ENCODE measurements around the gene SEC63.
"Not testable (repeated sequence)": the region's sequence is repeated elsewhere in the genome, so short reads cannot be mapped to it uniquely, and the experiment has no call there.

DNA sequence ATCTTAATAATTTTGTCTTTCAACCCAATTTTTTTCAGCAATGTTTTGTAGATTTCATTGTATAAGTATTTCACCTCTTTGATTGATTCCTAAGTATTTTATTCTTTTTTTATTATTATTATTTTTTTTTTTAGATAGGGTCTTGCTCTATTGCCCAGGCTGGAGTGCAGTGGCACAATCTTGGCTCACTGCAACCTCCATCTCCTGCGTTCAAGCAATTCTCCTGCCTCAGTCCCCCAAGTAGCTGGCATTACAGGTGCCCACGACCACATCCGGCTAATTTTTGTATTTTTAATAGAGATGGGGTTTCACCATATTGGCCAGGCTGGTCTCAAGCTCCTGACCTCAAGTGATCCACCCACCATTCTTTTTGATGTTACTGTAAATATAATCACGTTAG is 97.0 kb downstream of the SEC63 start:
- TF ChIP-seq CTCF (IDR thresholded peaks at IDR 0.05 in 2 of 3, conservative IDR thresholded peaks at IDR 0.05 in 1 of 3; ENCODE audit: borderline replicate concordance in 1 of 3, insufficient read depth in 1 of 3, low read depth in 2 of 3, low read length in 2 of 3); POLR2A (IDR thresholded peaks at IDR 0.05; ENCODE audit: borderline replicate concordance, extremely low read depth, insufficient read depth, insufficient read length); YY1 (IDR thresholded peaks at IDR 0.05; ENCODE audit: extremely low read depth, insufficient replicate concordance, low read depth, low read length); ZFX (IDR thresholded peaks at IDR 0.05); POLR2AphosphoS5 (IDR thresholded peaks at IDR 0.05; ENCODE audit: low read depth, low read length); SP1 (IDR thresholded peaks at IDR 0.05; ENCODE audit: low read depth); RAD21 (IDR thresholded peaks at IDR 0.05; ENCODE audit: low read depth); EZH2 (IDR thresholded peaks at IDR 0.05); MAX (IDR thresholded peaks at IDR 0.05); TCF7L2 (IDR thresholded peaks at IDR 0.05; ENCODE audit: borderline replicate concordance, extremely low read depth, insufficient read depth, insufficient read length); SRF (IDR thresholded peaks at IDR 0.05; ENCODE audit: low read depth): not testable (repeated sequence)
- TF ChIP-seq, protein P1, sequence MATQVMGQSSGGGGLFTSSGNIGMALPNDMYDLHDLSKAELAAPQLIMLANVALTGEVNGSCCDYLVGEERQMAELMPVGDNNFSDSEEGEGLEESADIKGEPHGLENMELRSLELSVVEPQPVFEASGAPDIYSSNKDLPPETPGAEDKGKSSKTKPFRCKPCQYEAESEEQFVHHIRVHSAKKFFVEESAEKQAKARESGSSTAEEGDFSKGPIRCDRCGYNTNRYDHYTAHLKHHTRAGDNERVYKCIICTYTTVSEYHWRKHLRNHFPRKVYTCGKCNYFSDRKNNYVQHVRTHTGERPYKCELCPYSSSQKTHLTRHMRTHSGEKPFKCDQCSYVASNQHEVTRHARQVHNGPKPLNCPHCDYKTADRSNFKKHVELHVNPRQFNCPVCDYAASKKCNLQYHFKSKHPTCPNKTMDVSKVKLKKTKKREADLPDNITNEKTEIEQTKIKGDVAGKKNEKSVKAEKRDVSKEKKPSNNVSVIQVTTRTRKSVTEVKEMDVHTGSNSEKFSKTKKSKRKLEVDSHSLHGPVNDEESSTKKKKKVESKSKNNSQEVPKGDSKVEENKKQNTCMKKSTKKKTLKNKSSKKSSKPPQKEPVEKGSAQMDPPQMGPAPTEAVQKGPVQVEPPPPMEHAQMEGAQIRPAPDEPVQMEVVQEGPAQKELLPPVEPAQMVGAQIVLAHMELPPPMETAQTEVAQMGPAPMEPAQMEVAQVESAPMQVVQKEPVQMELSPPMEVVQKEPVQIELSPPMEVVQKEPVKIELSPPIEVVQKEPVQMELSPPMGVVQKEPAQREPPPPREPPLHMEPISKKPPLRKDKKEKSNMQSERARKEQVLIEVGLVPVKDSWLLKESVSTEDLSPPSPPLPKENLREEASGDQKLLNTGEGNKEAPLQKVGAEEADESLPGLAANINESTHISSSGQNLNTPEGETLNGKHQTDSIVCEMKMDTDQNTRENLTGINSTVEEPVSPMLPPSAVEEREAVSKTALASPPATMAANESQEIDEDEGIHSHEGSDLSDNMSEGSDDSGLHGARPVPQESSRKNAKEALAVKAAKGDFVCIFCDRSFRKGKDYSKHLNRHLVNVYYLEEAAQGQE (IDR thresholded peaks at IDR 0.05; ENCODE audit: low read depth) = not testable (repeated sequence)

Data from HCT116 (cell line).